GM18507 (cell line): ENCODE measurements around the gene APOC1.
"Not testable (repeated sequence)": the region's sequence is repeated elsewhere in the genome, so short reads cannot be mapped to it uniquely, and the experiment has no call there.

Experiments
- DNase-seq: peaks from one replicate; pipeline ENCODE4 v3.0.0; 2011; ENCODE audit warnings: low read depth; ENCODE audit not compliant: insufficient read length; ENCODE audit errors: extremely low spot score
- FAIRE-seq: peaks from 2 replicates; lab custom pipeline; 2011; peaks lifted over from hg19 to GRCh38; lab: Jason Lieb, UNC

The APOC1 gene

GRCh38 chr19:44908836-44909261 is 5.6 kb upstream of the APOC1 start:
- FAIRE-seq, result no peak
- DNase-seq, result no peak

- no peak for FAIRE-seq
These were observed 4.6 kb upstream of the APOC1 start for GRCh38 chr19:44909775-44910174.

GRCh38 chr19:44911896-44912295 is 2.5 kb upstream of the APOC1 start:
- FAIRE-seq, DNase-seq: not testable (repeated sequence)

More at GRCh38 chr19:44909775-44910174, 4.6 kb upstream of the APOC1 start:
- no peak for DNase-seq

- no peak for FAIRE-seq
- DNase-seq, result no peak
These were observed 1.6 kb upstream of the APOC1 start for GRCh38 chr19:44912854-44913253.

- FAIRE-seq, result not testable (repeated sequence)
These were observed 636 bp upstream of the APOC1 start for GRCh38 chr19:44913512-44914432.

GRCh38 chr19:44924243-44924725 is 9.9 kb downstream of the APOC1 start:
- no peak for DNase-seq
- no peak for FAIRE-seq

More at GRCh38 chr19:44913512-44914432, 636 bp upstream of the APOC1 start:
- not testable (repeated sequence) for DNase-seq

- DNase-seq (no peak), FAIRE-seq (no peak)
These were observed 10.9 kb downstream of the APOC1 start for GRCh38 chr19:44925114-44925891.

GRCh38 chr19:44926245-44927077 is 12.1 kb downstream of the APOC1 start:
- not testable (repeated sequence) for FAIRE-seq, DNase-seq

GRCh38 chr19:44927746-44928145 is 13.3 kb downstream of the APOC1 start:
- DNase-seq, result no peak

GRCh38 chr19:44930088-44930487 is 15.7 kb downstream of the APOC1 start:
- FAIRE-seq, result no peak

More at GRCh38 chr19:44927746-44928145, 13.3 kb downstream of the APOC1 start:
- no peak for FAIRE-seq

GRCh38 chr19:44931541-44931940 is 17.1 kb downstream of the APOC1 start:
- FAIRE-seq (no peak), DNase-seq (no peak)

More at GRCh38 chr19:44930088-44930487, 15.7 kb downstream of the APOC1 start:
- no peak for DNase-seq

GRCh38 chr19:44939668-44940067 is 25.3 kb downstream of the APOC1 start:
- DNase-seq (no peak), FAIRE-seq (no peak)

- DNase-seq, result no peak
These were observed 27.7 kb downstream of the APOC1 start, which contains the start of gene APOC4 for GRCh38 chr19:44942067-44942571. TSS of gene APOC4 (plus strand) at chr19:44942237. CDS start at chr19:44942278, 41 bp downstream.

GRCh38 chr19:44943801-44944249 is 29.4 kb downstream of the APOC1 start:
- peak; percentile 72 for DNase-seq

More at GRCh38 chr19:44942067-44942571, 27.7 kb downstream of the APOC1 start, which contains the start of gene APOC4:
- FAIRE-seq, result no peak

GRCh38 chr19:44947041-44947581 is 32.7 kb downstream of the APOC1 start:
- no peak for FAIRE-seq
- no peak for DNase-seq

More at GRCh38 chr19:44943801-44944249, 29.4 kb downstream of the APOC1 start:
- peak; percentile 89 for FAIRE-seq

- FAIRE-seq, result no peak
- no peak for DNase-seq
These were observed 33.8 kb downstream of the APOC1 start for GRCh38 chr19:44948237-44948636.

- DNase-seq, result no peak
- FAIRE-seq, result no peak
These were observed 34.5 kb downstream of the APOC1 start for GRCh38 chr19:44948763-44949374.

- DNase-seq (no peak), FAIRE-seq (no peak)
These were observed 35.1 kb downstream of the APOC1 start for GRCh38 chr19:44949550-44949949.
